ENCODE measurements around the gene NIP7. TPM values are rescaled to one million over a fixed set of nuclear protein-coding genes. Genes with fewer than 3 reads are reported as not detected.

NIP7 gene
- total and polyA plus RNA-seq, 2 donors (not counting 3 experiments of a cell fraction or from before 2014, with no cell fraction given): 8.8 to 46.8 TPM

DNA sequence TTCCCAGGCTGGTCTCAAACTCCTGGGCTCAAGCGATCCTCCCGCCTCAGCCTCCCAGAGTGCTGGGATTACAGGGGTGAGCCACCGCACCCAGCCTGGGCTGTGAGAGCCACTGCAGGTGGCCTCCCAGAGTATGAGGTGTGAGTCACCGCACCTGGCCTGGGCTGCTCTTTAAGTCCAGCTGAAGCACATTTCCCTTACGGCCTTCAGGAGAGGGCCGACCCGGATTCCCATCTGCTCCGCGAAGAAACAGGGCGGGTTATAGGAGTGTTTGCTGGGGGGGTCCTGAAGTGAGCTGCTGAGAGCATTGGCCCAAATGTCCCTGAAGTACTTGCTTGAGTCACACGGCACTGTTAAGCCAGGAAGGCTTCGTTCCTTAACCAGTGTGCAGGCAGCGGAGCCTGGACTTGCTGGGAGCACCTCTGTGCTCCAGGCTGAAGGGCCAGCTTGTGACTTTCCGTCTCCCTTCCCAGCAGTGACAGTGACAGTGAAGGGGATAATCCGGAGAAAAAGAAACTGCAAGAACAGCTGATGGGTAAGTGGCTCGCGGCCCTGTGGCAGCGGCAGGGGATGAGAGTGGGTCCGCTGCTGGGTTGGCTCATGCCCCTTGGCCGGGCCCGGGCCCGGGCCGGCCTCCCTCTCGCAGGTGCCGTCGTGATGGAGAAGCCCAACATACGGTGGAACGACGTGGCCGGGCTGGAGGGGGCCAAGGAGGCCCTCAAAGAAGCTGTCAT, 21.2 kb upstream of the NIP7 start:
- Histone ChIP-seq H3K9me1 (replicated peaks; ENCODE audit: control insufficient read depth, extremely low read depth, insufficient read depth, low read length) (no peaks in the 10 kb centered on the region), H3K4me2 (ENCODE audit: insufficient read depth, low read length) (no peak overlapping the region), H3K9me3 (replicated peaks; ENCODE audit: control insufficient read depth, insufficient read depth, low read length) (no peaks in the 10 kb centered on the region), H2AFZ (ENCODE audit: low read depth, low read length) (no peak overlapping the region), H3K9ac (replicated peaks; ENCODE audit: extremely low read depth, insufficient read depth, low read length) (no peak overlapping the region), H3K4me1 (ENCODE audit: control insufficient read depth, extremely low read depth, insufficient read depth, low read length) (no peaks in the 10 kb centered on the region), H3K27me3 (ENCODE audit: control insufficient read depth in 2 of 2, insufficient read depth in 2 of 2, low read length in 2 of 2) (no peaks in the 10 kb centered on the region), H3K79me2 (ENCODE audit: control insufficient read depth, insufficient read depth, low read length) (peaks cover 31% of the 10 kb centered on the region), H3K36me3 (ENCODE audit: control insufficient read depth in 2 of 2, extremely low read depth in 1 of 2, insufficient read depth in 2 of 2, low read length in 2 of 2) (peaks cover 30 to 65% of the 10 kb centered on the region in 2 experiments), H3K27ac (ENCODE audit: insufficient read depth, low read depth, low read length) (no peak overlapping the region), H4K20me1 (replicated peaks; ENCODE audit: control insufficient read depth, extremely low read depth, insufficient read depth, low read length) (no peaks in the 10 kb centered on the region), H3K4me3 (replicated peaks in 1 of 3; ENCODE audit: insufficient read depth in 1 of 3, low read depth in 1 of 3, low read length in 3 of 3) (no peak overlapping the region)
- TF ChIP-seq, protein P1, sequence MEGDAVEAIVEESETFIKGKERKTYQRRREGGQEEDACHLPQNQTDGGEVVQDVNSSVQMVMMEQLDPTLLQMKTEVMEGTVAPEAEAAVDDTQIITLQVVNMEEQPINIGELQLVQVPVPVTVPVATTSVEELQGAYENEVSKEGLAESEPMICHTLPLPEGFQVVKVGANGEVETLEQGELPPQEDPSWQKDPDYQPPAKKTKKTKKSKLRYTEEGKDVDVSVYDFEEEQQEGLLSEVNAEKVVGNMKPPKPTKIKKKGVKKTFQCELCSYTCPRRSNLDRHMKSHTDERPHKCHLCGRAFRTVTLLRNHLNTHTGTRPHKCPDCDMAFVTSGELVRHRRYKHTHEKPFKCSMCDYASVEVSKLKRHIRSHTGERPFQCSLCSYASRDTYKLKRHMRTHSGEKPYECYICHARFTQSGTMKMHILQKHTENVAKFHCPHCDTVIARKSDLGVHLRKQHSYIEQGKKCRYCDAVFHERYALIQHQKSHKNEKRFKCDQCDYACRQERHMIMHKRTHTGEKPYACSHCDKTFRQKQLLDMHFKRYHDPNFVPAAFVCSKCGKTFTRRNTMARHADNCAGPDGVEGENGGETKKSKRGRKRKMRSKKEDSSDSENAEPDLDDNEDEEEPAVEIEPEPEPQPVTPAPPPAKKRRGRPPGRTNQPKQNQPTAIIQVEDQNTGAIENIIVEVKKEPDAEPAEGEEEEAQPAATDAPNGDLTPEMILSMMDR (IDR thresholded peaks at IDR 0.05; ENCODE audit: extremely low read depth in 1 of 2, insufficient read depth in 1 of 2, low read depth in 1 of 2, low read length in 2 of 2): no peak
- TF ChIP-seq GATA2 (IDR thresholded peaks at IDR 0.05; ENCODE audit: insufficient read depth, insufficient read length, low read depth, low read length): no peak
- CTCF ChIA-PET: no interaction called here
- dilution Hi-C loops (cut with MboI; ENCODE audit: extremely low pct_ligation_motif_present, low sequenced_read_pairs) (no loop called here), intact Hi-C loops (cut with micrococcal nuclease) (no loop called here)
- FAIRE-seq (no peak), DNase-seq (ENCODE audit: low read depth, low spot score) (no peak)
- POLR2A ChIA-PET: no interaction called here
- no TSS peak for BruUV-seq (replicated peaks)

DNA sequence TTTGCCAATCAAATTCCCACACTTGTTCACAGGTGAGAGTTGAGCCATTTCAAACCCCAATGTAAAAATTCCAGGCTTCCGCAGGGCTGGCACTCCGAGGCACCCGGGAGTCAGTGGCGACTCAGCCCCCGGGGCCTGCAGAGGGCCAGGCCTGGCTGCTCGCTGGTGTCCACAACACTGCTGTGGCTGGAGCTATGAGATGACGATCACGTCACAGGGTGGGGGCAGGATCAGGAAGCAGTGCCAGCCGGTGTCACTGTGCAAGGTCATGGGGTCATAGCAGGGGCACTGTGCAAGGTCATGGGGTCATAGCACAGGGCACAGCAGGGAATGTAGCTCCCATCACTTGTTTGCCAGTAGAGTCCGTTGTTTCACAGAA, 20.7 kb upstream of the NIP7 start:
- Histone ChIP-seq H3K4me1 (ENCODE audit: control insufficient read depth, extremely low read depth, insufficient read depth, low read length) (no peaks in the 10 kb centered on the region), H2AFZ (ENCODE audit: low read depth, low read length) (no peak overlapping the region), H3K9me1 (replicated peaks; ENCODE audit: control insufficient read depth, extremely low read depth, insufficient read depth, low read length) (no peaks in the 10 kb centered on the region), H3K27ac (ENCODE audit: insufficient read depth, low read depth, low read length) (no peak overlapping the region), H3K4me2 (ENCODE audit: insufficient read depth, low read length) (no peak overlapping the region), H3K36me3 (ENCODE audit: control insufficient read depth in 2 of 2, extremely low read depth in 1 of 2, insufficient read depth in 2 of 2, low read length in 2 of 2) (peaks cover 30 to 68% of the 10 kb centered on the region in 2 experiments), H4K20me1 (replicated peaks; ENCODE audit: control insufficient read depth, extremely low read depth, insufficient read depth, low read length) (no peaks in the 10 kb centered on the region), H3K9me3 (replicated peaks; ENCODE audit: control insufficient read depth, insufficient read depth, low read length) (no peaks in the 10 kb centered on the region), H3K79me2 (ENCODE audit: control insufficient read depth, insufficient read depth, low read length) (peaks cover 27% of the 10 kb centered on the region), H3K27me3 (ENCODE audit: control insufficient read depth in 2 of 2, insufficient read depth in 2 of 2, low read length in 2 of 2) (no peaks in the 10 kb centered on the region), H3K9ac (replicated peaks; ENCODE audit: extremely low read depth, insufficient read depth, low read length) (no peak overlapping the region), H3K4me3 (replicated peaks in 1 of 3; ENCODE audit: insufficient read depth in 1 of 3, low read depth in 1 of 3, low read length in 3 of 3) (no peak overlapping the region)
- ChIA-PET POLR2A (no interaction called here), CTCF (no interaction called here)
- no peak for TF ChIP-seq JUN (IDR thresholded peaks at IDR 0.05; ENCODE audit: borderline replicate concordance, insufficient read depth, insufficient read length, low read depth)
- BruUV-seq (replicated peaks): no TSS peak
- dilution Hi-C loops (cut with MboI; ENCODE audit: extremely low pct_ligation_motif_present, low sequenced_read_pairs): no loop called here
- intact Hi-C loops (cut with micrococcal nuclease): no loop called here
- no peak for DNase-seq (ENCODE audit: low read depth, low spot score)
- FAIRE-seq: no peak
